Measurements from ENCODE around the gene PHPT1.
A peak's percentile ranks its signal among the peaks of the same experiment; 100 is the strongest.
"Not testable (repeated sequence)": the region's sequence is repeated elsewhere in the genome, so short reads cannot be mapped to it uniquely, and the experiment has no call there.

PHPT1 gene

GRCh38 chr9:136861874-136862457 is 12.8 kb downstream of the PHPT1 start:
- DNase-seq = no peak

- no peak for DNase-seq
These were observed 13.8 kb downstream of the PHPT1 start for GRCh38 chr9:136862849-136863622.

DNA sequence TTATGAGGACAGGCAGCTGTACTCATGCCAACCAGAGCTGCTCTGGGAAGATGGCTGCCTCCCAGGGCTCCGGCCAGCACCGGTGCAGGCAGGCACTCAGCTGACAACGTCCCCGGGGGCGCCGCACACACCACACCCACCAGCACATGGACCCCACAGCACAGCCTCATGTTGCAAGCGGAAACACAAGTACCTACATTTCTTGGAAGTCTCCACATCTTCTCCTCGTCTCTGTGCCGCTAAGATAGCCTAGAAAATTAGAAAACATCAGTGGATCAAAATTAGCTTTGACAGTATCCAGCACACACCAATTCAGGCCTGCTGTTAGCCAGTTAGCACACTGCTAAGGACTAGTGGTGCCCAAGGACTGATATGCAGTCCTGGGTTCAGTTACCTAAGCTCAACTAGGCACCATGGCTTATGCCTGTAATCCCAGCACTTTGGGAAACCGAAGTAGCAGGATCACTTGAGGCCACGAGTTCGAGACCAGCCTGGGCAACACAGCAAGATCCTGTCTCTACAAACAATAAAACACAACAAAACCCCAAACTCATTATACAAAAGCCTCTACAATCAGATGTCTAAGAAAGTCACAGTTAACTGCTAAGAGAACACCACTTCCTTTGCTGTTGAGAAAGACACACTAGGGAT is 14.5 kb downstream of the PHPT1 start:
- no peak for DNase-seq

- DNase-seq = no peak
These were observed 16.0 kb downstream of the PHPT1 start for GRCh38 chr9:136865041-136865767.

DNA sequence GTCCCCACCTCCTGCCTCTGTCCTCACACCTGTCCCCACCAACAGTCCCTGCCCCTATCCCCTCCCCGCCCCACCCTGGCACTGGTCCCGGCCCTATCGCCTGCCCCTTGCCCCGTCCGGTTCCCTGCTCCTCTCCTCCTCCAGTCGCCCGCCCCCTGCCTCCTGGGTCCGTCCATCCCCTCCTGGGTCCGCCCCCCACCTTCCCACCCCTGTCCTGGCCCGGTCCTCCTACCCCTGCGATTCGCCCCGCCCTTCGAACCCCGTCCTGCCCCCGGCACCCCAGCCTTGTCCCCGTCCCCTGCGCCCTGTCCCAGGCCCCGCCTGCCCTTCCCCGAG is 16.5 kb downstream of the PHPT1 start:
- no peak for DNase-seq

DNA sequence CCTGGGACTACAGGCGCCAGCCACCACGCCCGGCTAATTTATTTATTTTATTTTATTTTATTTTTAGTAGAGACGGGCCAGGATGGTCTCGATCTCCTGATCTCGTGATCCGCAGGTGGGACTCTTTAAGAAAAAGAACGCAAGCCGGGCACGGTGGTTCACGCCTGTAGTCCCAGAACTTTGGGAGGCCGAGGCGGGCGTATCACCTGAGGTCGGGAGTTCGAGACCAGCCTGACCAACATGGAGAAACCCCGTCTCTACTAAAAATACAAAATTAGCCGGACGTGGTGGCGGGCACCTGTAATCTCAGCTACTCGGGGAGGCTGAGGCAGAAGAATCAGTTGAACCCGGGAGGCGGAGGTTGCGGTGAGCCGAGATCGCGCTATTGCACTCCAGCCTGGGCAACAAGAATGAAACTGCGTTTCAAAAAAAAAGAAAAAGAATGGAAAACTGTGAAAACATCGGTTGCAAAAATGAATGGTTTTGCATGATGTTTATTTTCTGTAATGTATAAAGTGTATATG is 17.8 kb downstream of the PHPT1 start:
- DNase-seq = not testable (repeated sequence)

- no peak for DNase-seq
These were observed 18.3 kb downstream of the PHPT1 start for GRCh38 chr9:136867480-136867879.

DNA sequence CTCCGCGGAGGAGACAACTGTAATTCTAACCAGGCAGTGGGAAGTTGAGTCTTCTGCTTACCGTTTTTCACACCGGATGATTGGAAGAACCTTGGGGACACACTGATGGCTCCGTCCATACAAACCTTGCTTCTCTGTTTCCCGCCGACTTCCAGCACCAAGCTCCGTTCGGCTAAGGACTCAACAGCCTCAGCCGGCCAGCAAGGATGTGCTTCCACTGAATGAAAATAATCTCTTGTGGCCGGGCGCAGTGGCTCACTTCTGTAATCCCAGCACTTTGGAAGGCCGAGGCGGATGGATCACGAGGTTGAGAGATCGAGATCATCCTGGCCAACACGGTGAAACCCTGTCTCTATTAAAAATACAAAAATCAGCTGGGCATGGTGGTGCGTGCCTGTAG is 18.7 kb downstream of the PHPT1 start:
- no peak for DNase-seq

DNA sequence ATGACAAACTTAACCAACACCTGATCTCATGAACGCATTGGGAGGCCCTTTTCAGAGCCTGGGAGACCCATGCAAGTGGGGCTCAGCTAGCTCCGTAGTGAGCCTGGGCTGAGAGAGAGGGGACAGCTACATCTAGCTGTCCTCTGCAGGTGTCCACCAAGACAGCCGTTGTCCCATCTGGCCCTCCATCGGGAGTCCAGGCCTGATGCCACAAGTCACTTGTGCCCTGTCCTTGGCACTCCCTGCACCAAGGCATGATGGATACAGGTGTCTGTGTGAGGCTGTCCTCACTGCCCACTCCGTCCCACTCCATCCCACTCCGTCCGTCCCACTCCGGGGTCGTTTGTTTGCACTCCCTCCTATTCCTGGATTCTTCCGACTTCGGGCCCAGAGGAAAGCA is 19.4 kb downstream of the PHPT1 start:
- DNase-seq = no peak

- DNase-seq = not testable (repeated sequence)
These were observed 20.4 kb downstream of the PHPT1 start for GRCh38 chr9:136869611-136870010.

DNA sequence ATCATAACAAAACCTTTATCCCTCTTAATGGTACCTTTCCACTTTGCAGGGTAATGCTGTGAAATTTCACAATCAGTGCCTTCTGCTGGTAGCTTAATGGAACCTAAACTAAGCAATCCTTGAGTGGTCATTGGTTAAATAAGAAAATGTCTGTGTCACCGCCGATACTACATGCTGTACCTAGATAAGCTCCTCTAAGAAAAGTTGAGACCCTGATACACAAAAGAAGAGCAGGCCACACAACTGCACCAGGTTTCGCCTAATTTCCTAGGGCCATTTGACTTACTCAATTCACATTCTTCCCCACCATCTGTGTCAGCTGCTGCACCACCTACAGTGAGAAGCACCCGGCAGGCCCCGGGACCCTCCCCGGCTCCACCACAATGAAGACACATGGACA is 25.9 kb downstream of the PHPT1 start:
- DNase-seq = no peak

DNA sequence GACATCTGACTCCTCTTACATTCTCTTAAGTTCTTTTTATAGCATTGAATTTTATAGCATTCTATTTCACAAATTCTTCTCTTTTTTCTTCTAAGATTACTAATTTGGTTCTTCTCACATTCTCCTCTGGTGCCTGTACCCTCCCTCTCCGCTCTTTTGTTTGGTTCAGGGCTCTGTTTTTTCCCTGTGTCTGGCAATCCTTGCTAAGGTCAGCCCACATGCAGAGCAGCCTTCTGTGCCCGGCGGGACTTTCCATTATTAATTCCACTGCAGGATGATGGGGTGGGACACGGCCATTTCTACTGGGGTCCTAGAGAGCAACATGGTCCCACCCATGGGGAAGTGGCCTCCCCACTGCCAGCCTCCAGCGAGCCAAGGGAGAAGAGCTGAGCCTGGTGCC is 27.3 kb downstream of the PHPT1 start:
- DNase-seq = no peak

DNA sequence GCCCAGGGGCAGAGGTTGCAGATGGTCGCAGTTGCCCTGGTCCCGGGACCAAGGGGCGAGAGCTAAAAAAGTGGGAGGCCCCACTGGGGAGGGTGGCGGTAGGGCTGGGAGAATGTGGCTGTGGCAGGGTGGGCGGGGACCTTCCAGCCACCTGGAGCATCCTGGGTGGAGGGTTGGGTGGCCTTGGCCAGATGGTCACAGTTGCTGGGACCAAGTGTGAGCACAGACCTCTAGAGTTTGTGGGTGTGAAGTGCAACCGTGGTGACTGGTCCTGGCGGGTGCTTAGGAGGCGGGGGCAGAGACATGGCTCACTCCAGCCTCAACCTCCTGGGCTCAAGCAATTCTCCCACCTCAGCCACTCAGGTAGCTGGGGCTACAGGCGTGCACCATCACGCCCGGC is 31.4 kb downstream of the PHPT1 start:
- DNase-seq = no peak

DNA sequence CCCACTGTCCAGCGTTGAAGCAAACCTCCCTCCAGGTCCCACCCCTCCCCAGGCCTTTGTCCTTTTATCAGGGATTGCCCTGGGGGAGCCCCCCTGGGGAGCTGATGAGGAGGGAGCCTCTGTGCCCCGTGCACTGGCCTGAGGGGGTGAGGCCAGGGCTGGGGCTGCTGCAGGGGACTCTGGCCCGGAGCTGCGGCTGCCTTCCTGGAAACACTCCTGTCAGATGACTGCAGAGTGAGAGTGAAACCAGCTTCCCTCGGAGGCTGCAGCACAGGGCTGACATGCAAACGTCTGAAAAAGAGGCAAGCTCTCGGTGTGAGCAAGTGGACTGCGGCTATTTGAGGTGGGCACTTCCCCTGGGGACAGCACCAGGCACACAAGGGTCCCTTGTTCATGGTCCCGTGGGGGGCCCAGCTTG is 32.5 kb downstream of the PHPT1 start:
- peak; percentile 41 to 52 for DNase-seq

DNA sequence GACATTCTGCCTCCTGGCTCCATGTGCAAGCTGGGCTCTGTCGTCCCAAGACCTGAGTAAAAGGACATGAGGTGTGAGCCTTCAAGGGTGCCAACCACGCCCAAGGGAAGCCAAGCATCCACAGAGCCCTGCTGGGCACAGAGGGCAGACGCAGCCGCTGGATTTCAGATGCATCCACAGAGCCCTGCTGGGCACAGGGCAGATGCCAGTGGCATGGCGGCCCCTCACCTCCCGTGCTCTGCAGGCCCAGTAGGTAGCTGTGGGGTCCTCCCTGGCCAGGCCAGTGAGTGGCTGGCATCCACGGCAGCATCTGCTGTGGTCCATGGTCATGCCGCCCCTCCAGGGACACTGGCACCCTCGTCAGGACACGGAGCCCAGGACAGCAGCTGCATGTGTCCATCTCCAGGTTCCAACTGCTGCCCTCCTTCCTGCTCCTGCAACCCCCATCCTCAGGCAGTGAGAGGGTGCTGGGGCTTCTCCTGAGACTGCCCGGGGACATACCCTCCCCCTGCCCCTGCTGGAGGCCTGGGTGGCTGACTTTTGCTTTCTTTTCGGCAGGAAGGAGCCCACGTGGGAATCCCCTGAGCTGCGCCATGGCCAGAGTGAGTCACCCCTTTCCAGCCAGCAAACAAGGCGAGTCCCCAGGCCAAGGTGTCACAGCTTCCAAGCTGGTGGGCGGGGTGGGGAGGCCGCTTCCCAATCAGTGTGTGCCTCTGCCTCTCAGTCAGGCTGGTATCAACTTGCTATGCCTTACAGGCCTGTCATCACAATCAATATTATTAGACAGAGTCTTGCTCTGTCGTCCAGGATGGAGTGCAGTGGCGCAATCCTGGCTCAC is 33.1 kb downstream of the PHPT1 start:
- DNase-seq = peak; percentile 78 to 84

DNA sequence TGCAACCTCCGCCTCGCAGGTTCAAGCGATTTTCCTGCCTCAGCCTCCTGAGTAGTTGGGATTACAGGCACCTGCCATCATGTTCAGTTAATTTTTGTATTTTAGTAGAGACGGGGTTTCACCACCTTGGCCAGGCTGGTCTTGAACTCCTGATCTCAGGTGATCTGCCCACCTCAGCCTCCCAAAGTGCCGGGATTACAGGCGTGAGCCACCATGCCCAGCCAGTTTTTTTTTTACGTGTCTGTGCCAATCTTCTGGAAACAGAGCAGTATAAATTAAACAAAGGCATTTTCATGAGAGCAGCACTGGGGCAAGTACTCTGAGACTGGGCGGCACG is 33.7 kb downstream of the PHPT1 start:
- not testable (repeated sequence) for DNase-seq

GRCh38 chr9:136883670-136884069 is 34.5 kb downstream of the PHPT1 start:
- DNase-seq = not testable (repeated sequence)

DNA sequence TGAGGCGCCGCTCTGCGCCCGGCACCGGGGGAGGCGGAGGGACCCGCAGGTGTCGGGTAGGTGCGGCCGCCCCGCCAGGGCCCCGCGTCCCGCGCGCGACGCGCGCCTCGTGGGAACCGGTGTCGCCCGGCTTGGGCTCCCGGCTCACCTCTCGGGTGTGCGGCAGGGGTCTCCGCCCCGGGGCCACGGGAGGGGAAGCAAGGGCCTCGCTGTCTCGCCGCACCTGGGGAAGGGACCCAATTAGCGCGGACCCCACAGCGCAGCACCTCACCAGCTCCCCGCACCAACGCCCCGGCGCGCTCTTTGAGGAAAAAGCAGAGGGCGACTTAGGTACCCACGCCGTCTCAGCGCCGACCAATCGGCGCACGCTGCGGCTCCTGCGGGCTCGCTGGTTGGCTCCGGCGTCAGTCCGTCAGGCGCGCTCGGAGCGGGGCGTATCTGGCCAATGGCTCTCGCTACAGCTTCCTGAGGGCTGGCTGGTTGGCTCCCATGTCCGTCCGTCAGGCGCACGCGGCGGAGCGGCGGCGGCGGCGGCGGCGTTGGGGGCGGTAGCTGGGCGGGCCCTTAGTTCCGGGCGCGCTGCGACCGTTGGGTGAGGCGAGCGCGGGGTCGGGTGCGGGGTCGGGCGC is 36.9 kb downstream of the PHPT1 start, which contains the start of gene TRAF2:
Gene TRAF2 (plus strand): TSS at position 567 of the 629 bp plus-strand sequence. CDS start 12,225 bp downstream, outside the sequence.
- peak; percentile 95 to 97 for DNase-seq

- peak in 1 of 2 donors; percentile 16 for DNase-seq
These were observed 37.7 kb downstream of the PHPT1 start for GRCh38 chr9:136886610-136887597.

GRCh38 chr9:136888454-136888853 is 39.2 kb downstream of the PHPT1 start:
- no peak for DNase-seq

- DNase-seq = no peak
These were observed 40.6 kb downstream of the PHPT1 start for GRCh38 chr9:136889858-136890257.
